ENCODE data around the gene MAGEA1.
"Not testable (repeated sequence)": the region's sequence is repeated elsewhere in the genome, so short reads cannot be mapped to it uniquely, and the experiment has no call there.

Gene MAGEA1

DNA sequence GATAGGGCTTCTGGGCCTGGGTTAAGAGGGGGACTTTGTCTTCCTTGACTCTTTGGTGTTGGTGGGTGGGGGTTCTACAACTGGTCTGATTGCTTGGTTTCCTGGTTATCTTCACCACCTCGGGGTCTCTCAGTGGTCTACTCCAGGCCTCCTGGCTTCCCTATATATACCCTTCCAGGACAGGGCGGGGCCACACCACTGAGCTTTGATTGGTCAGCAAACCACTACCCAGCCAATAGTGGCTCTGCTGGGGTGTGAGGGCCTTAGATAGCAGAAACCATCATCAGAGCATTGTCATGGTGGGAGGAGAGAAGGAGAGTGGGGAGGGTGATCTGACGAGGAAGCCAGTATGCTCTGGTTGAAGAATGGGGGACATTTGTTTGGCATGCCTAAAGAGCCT, 14.4 kb upstream of the MAGEA1 start:
- TF ChIP-seq, protein P1, sequence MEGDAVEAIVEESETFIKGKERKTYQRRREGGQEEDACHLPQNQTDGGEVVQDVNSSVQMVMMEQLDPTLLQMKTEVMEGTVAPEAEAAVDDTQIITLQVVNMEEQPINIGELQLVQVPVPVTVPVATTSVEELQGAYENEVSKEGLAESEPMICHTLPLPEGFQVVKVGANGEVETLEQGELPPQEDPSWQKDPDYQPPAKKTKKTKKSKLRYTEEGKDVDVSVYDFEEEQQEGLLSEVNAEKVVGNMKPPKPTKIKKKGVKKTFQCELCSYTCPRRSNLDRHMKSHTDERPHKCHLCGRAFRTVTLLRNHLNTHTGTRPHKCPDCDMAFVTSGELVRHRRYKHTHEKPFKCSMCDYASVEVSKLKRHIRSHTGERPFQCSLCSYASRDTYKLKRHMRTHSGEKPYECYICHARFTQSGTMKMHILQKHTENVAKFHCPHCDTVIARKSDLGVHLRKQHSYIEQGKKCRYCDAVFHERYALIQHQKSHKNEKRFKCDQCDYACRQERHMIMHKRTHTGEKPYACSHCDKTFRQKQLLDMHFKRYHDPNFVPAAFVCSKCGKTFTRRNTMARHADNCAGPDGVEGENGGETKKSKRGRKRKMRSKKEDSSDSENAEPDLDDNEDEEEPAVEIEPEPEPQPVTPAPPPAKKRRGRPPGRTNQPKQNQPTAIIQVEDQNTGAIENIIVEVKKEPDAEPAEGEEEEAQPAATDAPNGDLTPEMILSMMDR (IDR thresholded peaks at IDR 0.05; ENCODE audit: control extremely low read depth, extremely low read depth, low read depth, missing control alignments), result no peak
- ChIA-PET POLR2A (no interaction called here), CTCF (no interaction called here)
- no peak for DNase-seq (ENCODE audit: extremely low spot score)

DNA sequence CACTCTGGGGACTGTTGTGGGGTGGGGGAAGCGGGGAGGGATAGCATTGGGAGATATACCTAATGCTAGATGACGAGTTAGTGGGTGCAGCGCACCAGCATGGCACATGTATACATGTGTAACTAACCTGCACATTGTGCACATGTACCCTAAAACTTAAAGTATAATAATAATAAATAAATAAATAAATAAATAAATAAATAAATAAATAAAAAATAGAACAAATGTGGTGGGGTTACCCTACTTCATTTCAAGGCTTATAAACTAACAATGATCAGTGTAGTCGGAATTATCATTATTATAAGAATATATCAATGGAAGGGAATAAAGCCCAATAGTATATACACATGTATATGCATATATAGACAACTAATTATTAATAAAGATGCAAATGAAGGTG, 10.7 kb upstream of the MAGEA1 start:
- POLR2A ChIA-PET; DNase-seq (ENCODE audit: extremely low spot score); CTCF ChIA-PET: not testable (repeated sequence)

DNA sequence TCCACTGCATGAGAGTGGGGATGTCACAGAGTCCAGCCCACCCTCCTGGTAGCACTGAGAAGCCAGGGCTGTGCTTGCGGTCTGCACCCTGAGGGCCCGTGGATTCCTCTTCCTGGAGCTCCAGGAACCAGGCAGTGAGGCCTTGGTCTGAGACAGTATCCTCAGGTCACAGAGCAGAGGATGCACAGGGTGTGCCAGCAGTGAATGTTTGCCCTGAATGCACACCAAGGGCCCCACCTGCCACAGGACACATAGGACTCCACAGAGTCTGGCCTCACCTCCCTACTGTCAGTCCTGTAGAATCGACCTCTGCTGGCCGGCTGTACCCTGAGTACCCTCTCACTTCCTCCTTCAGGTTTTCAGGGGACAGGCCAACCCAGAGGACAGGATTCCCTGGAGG, 2.7 kb downstream of the MAGEA1 start:
- TF ChIP-seq, protein P1 (IDR thresholded peaks at IDR 0.05; ENCODE audit: control extremely low read depth, extremely low read depth, low read depth, missing control alignments), result no peak
- CTCF ChIA-PET, result no interaction called here
- POLR2A ChIA-PET, result no interaction called here
- DNase-seq (ENCODE audit: extremely low spot score), result no peak

DNA sequence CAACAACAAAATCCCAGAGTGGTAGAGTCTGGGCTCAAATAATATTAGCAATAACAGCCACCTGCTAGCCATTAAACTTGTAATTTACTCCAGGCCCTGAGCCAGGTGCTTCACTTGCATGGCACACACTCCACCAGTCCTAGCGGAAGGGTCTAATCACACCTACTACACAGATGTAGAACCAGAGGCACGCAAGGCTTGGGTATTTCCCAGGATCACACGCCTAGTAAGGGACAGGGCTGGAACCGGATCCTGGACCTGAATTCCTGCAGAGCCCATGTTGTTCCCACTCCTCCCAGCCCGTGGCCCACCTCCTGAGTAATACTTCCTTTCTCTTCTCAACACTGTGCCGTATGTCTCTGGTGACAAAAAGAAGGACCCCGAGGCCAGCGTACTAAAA, 5.7 kb downstream of the MAGEA1 start:
- ChIA-PET CTCF (no interaction called here), POLR2A (no interaction called here)
- DNase-seq (ENCODE audit: extremely low spot score), result no peak
- TF ChIP-seq, protein P1 (IDR thresholded peaks at IDR 0.05; ENCODE audit: control extremely low read depth, extremely low read depth, low read depth, missing control alignments), result no peak

DNA sequence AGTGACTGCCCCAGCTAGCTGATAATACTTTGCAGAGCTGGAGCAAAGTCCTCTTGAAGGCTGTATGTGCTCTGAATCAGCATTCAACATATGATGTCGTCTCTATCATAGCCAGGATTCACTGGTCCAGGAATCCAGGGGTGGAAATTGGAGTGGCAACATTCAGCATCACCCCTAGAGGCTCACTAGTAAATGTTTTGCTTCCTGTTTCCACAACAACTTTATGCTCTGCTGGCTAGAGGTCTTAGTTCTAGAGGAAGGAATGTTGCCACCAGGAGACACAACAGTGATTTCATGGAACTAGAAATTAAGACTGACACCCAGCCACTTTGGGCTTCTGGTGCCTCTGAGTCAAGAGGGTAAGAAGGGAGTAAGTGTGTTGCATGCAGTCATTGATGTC, 11.3 kb downstream of the MAGEA1 start:
- CTCF ChIA-PET, result no interaction called here
- TF ChIP-seq, protein P1 (IDR thresholded peaks at IDR 0.05; ENCODE audit: control extremely low read depth, extremely low read depth, low read depth, missing control alignments), result no peak
- no peak for DNase-seq (ENCODE audit: extremely low spot score)
- POLR2A ChIA-PET, result no interaction called here

DNA sequence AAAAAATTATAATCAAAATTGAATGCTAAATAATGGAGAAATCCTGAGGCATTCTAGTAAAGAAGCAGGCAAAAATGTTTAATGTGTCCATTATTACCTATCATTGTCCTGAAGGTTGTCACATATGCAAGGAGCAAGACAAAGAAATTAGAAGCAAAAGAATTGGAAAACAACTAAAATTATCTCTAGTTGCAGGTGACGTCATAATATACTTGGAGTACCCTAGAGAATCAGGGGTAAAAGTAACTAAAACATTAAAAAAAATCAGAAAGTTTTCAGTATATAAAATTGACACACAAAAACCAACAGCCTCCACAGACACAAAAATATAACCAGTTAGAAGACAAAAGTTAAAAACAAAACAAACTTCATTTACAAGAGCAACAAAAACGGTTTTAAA, 21.4 kb downstream of the MAGEA1 start:
- CTCF ChIA-PET, result no interaction called here
- no peak for DNase-seq (ENCODE audit: extremely low spot score)
- POLR2A ChIA-PET, result no interaction called here
- TF ChIP-seq, protein P1 (IDR thresholded peaks at IDR 0.05; ENCODE audit: control extremely low read depth, extremely low read depth, low read depth, missing control alignments), result no peak

DNA sequence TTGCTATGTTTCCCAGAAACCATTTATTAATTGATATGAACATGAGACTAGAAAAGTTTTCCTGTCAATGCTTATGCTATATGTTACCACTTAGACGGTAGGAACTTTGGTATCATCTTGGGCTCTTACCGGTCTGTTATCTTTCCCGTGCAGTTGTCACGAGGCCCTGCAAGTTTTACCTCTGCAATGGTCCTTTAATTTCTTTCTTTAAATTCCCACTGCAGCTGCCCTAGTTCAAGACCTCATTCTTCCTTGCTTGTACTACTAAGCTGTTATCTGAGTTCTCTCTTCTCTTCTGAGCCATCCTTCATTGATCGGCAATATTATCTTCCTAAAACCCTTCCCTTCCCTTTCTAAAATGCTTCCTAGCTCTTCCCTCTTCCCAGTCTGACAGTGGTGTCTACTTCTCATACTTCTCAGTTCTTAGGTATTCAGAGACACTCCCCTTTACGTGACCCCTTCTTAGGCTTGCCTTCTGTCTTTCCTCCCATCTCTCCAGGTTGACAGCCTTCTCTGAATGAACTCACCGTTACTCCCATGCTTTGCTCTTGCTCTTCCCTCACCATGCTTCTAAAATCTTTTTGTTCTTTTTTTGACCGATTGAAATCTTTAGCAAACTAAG, 27.5 kb downstream of the MAGEA1 start:
- TF ChIP-seq, protein P1 (IDR thresholded peaks at IDR 0.05; ENCODE audit: control extremely low read depth, extremely low read depth, low read depth, missing control alignments), result no peak
- ChIA-PET CTCF (no interaction called here), POLR2A (no interaction called here)
- DNase-seq (ENCODE audit: extremely low spot score), result no peak
